Neural cell (in vitro differentiated cells): ENCODE results near the gene RAPGEF2. TPM values are rescaled to one million over a fixed set of nuclear protein-coding genes. Genes with fewer than 3 reads are reported as not detected.

Experiments used
- H2AFZ ChIP-seq: fragments of 200-600, 300-800 bp; sonication (generic), shearing (Covaris generic); 2 replicates; pipeline ENCODE4 v1.6.0; 2014; ENCODE audit warnings: low read depth, mild to moderate bottlenecking, antibody characterized with exemption, low read length, moderate library complexity
- H3F3A ChIP-seq: fragments of 200-600 bp; shearing (Covaris generic); 2 replicates; pipeline ENCODE4 v1.6.1; 2016; ENCODE audit warnings: mild to moderate bottlenecking, moderate library complexity, mixed read lengths, antibody characterized with exemption, low read length; ENCODE audit not compliant: insufficient read depth, poor library complexity, severe bottlenecking
- H3K27ac ChIP-seq: fragments of 200-600, 300-800 bp; sonication (generic), shearing (Covaris generic); 2 replicates; pipeline ENCODE4 v1.5.1; 2014; ENCODE audit warnings: mild to moderate bottlenecking, low read length, moderate library complexity
- H3K27me3 ChIP-seq: fragments of 300-800, 200-600 bp; sonication (generic), shearing (Covaris generic); 2 replicates; pipeline ENCODE4 v1.6.0; 2014; ENCODE audit warnings: mild to moderate bottlenecking, low read depth, low read length, moderate library complexity; ENCODE audit not compliant: insufficient read depth
- H3K36me3 ChIP-seq: fragments of 300-800, 200-600 bp; sonication (generic), shearing (Covaris generic); 2 replicates; pipeline ENCODE4 v1.5.1; 2014; ENCODE audit warnings: mild to moderate bottlenecking, antibody characterized with exemption, low read length, moderate library complexity; ENCODE audit not compliant: insufficient read depth
- H3K4me2 ChIP-seq: fragments of 300-800, 200-600 bp; sonication (generic), shearing (Covaris generic); 2 replicates; pipeline ENCODE4 v1.6.0; 2014; ENCODE audit warnings: mild to moderate bottlenecking, low read length
- H3K4me3 ChIP-seq: fragments of 300-800, 200-600 bp; sonication (generic), shearing (Covaris generic); 2 replicates; pipeline ENCODE4 v1.5.1; 2014; ENCODE audit warnings: mild to moderate bottlenecking, low read length, moderate library complexity
- H3K79me2 ChIP-seq: fragments of 200-600 bp; shearing (Covaris generic); replicated peaks from 2 replicates; pipeline ENCODE4 v1.6.0; 2014; ENCODE audit warnings: mild to moderate bottlenecking, low read length, moderate library complexity; ENCODE audit not compliant: insufficient read depth
- H3K9ac ChIP-seq: fragments of 300-800, 200-600 bp; sonication (generic), shearing (Covaris generic); 2 replicates; pipeline ENCODE4 v1.6.1; 2016; ENCODE audit warnings: mild to moderate bottlenecking, low read length, mixed read lengths
- H3K9me2 ChIP-seq: fragments of 200-600 bp; shearing (Covaris generic); 2 replicates; pipeline ENCODE4 v1.6.1; 2016; ENCODE audit warnings: mild to moderate bottlenecking, low read length, mixed read lengths; ENCODE audit not compliant: insufficient read depth
- H3K9me3 ChIP-seq: fragments of 200-600, 300-800 bp; sonication (generic), shearing (Covaris generic); 2 replicates; pipeline ENCODE4 v1.6.1; 2016; ENCODE audit warnings: mild to moderate bottlenecking, mixed run types, low read length, moderate library complexity, mixed read lengths
- H4K20me1 ChIP-seq: fragments of 200-600 bp; shearing (Covaris generic); 2 replicates; pipeline ENCODE4 v1.6.1; 2016; ENCODE audit warnings: mild to moderate bottlenecking, mixed run types; ENCODE audit not compliant: insufficient read depth
- EZH2 ChIP-seq: fragments of 200-600, 300-800 bp; shearing (Covaris generic), sonication (generic); IDR thresholded peaks from 2 replicates; pipeline ENCODE4 v1.6.1; 2014; ENCODE audit warnings: antibody characterized with exemption, low read length, borderline replicate concordance, mild to moderate bottlenecking; ENCODE audit not compliant: insufficient read depth, poor library complexity, severe bottlenecking
- MXI1 ChIP-seq: fragments of 450-650 bp; conservative IDR thresholded peaks from 2 replicates; pipeline ENCODE4 v1.6.1; 2014; ENCODE audit warnings: antibody characterized with exemption, mild to moderate bottlenecking; ENCODE audit not compliant: poor library complexity, severe bottlenecking
- POLR2AphosphoS5 ChIP-seq: IDR thresholded peaks from 2 replicates; pipeline ENCODE4 v1.6.1; 2012
- RAD21 ChIP-seq: fragments of 450-650 bp; conservative IDR thresholded peaks from 2 replicates; pipeline ENCODE4 v1.6.1; 2014; ENCODE audit warnings: antibody characterized with exemption, mild to moderate bottlenecking, moderate library complexity
- TAF1 ChIP-seq: IDR thresholded peaks from 2 replicates; pipeline ENCODE4 v1.6.1; 2012; ENCODE audit warnings: low read depth
- polyA plus RNA-seq: library from polyadenylated mRNA; depleted of rRNA; stranded (reverse); fragments of >200 nt; gene quantifications from 2 replicates; pipeline ENCODE4 v1.2.3, GENCODE V29; 2014
- TF ChIP-seq, protein P1 (sequence below): IDR thresholded peaks from 2 replicates; pipeline ENCODE4 v1.6.1; 2012; ENCODE audit warnings: borderline replicate concordance
- TF ChIP-seq, protein P2 (sequence below): fragments of 450-650 bp; IDR thresholded peaks from 2 replicates; pipeline ENCODE4 v1.5.1; 2014; ENCODE audit warnings: antibody characterized with exemption, mild to moderate bottlenecking, moderate library complexity; ENCODE audit not compliant: poor library complexity, severe bottlenecking

RAPGEF2 gene
- polyA plus RNA-seq, 1 donor from 2014 or later = 134 TPM

DNA sequence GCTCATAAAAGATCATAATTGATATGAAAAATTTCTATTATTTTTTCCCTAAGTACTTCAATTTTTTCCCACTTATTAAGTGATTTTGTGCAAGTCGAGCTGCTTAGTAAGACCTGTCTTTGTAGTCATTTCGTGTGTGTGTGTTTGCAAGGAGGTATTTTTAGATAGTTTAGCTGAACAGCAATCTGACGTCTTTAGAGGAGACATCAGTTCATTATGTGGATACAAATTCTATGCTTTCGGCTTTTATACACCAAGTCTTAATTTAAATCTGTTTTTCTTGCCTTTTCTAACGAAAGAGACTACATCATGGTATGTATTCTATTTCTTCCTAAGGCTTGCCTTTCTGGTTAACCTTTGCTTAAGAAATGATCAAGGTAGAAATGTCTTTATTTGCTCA is 179.4 kb downstream of the RAPGEF2 start:
- Histone ChIP-seq H3K27ac (no peak overlapping the region), H3K36me3 (peaks cover 5% of the 10 kb centered on the region), H4K20me1 (no peaks in the 10 kb centered on the region), H3K27me3 (no peaks in the 10 kb centered on the region), H3F3A (no peaks in the 10 kb centered on the region), H2AFZ (no peak overlapping the region), H3K4me2 (no peak overlapping the region), H3K4me3 (no peak overlapping the region), H3K9ac (no peak overlapping the region), H3K9me2 (no peaks in the 10 kb centered on the region), H3K9me3 (no peaks in the 10 kb centered on the region), H3K79me2 (peaks cover 30% of the 10 kb centered on the region)
- no peak for TF ChIP-seq POLR2AphosphoS5

DNA sequence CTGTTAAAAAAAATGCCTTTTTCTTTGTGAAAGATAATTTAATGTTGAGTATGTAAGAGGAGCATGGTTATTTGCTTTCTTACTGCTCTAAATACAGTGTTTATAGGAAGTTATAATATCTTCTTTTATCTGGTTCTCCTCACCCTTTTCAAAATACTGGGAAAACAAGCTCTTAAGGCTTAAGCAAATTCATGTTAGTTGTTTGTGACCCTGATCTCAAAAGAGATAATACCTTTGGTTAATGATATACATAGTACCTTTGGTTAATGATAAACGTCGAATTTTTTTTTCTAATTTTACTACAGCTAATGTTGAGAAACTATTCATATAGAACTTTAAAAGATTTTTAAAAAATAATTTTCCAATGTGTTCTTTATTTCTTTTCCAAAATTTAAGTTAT is 180.1 kb downstream of the RAPGEF2 start:
- H3K9me2 ChIP-seq = no peaks in the 10 kb centered on the region
- H3K4me2 ChIP-seq = no peak overlapping the region
- no peak overlapping the region for H3K9ac ChIP-seq
- no peaks in the 10 kb centered on the region for H3K9me3 ChIP-seq
- H3F3A ChIP-seq = no peaks in the 10 kb centered on the region
- H3K4me3 ChIP-seq = no peak overlapping the region
- no peaks in the 10 kb centered on the region for H4K20me1 ChIP-seq
- no peaks in the 10 kb centered on the region for H3K27me3 ChIP-seq
- H3K79me2 ChIP-seq = peaks cover 35% of the 10 kb centered on the region
- H3K36me3 ChIP-seq = peaks cover 5% of the 10 kb centered on the region
- H3K27ac ChIP-seq = no peak overlapping the region
- H2AFZ ChIP-seq = no peak overlapping the region
- TF ChIP-seq EZH2 (no peak), MXI1 (no peak), RAD21 (no peak)

DNA sequence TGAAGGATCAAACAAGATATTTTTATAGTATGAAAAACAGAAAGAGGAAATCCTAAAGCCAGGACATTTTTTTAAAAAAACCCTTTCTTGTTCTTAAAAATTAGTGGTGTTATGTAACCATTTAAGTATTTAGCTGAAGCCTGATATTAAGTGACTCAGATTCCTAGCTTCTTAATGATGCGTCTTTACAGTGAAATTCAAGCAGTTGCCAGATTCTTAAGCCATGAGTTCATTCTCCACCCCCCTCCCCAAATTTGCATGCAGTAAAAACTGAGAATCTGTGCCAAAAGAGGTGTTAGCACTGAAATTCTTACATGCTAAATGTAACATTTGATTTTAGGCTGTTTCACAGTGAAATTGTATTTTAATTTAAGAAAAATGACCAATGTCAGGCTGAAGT is 180.8 kb downstream of the RAPGEF2 start:
- H3K9ac ChIP-seq = no peak overlapping the region
- no peaks in the 10 kb centered on the region for H4K20me1 ChIP-seq
- TF ChIP-seq TAF1 (no peak), POLR2AphosphoS5 (no peak), RAD21 (no peak), MXI1 (no peak), EZH2 (no peak)
- TF ChIP-seq, protein P1, sequence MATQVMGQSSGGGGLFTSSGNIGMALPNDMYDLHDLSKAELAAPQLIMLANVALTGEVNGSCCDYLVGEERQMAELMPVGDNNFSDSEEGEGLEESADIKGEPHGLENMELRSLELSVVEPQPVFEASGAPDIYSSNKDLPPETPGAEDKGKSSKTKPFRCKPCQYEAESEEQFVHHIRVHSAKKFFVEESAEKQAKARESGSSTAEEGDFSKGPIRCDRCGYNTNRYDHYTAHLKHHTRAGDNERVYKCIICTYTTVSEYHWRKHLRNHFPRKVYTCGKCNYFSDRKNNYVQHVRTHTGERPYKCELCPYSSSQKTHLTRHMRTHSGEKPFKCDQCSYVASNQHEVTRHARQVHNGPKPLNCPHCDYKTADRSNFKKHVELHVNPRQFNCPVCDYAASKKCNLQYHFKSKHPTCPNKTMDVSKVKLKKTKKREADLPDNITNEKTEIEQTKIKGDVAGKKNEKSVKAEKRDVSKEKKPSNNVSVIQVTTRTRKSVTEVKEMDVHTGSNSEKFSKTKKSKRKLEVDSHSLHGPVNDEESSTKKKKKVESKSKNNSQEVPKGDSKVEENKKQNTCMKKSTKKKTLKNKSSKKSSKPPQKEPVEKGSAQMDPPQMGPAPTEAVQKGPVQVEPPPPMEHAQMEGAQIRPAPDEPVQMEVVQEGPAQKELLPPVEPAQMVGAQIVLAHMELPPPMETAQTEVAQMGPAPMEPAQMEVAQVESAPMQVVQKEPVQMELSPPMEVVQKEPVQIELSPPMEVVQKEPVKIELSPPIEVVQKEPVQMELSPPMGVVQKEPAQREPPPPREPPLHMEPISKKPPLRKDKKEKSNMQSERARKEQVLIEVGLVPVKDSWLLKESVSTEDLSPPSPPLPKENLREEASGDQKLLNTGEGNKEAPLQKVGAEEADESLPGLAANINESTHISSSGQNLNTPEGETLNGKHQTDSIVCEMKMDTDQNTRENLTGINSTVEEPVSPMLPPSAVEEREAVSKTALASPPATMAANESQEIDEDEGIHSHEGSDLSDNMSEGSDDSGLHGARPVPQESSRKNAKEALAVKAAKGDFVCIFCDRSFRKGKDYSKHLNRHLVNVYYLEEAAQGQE = no peak
- TF ChIP-seq, protein P2, sequence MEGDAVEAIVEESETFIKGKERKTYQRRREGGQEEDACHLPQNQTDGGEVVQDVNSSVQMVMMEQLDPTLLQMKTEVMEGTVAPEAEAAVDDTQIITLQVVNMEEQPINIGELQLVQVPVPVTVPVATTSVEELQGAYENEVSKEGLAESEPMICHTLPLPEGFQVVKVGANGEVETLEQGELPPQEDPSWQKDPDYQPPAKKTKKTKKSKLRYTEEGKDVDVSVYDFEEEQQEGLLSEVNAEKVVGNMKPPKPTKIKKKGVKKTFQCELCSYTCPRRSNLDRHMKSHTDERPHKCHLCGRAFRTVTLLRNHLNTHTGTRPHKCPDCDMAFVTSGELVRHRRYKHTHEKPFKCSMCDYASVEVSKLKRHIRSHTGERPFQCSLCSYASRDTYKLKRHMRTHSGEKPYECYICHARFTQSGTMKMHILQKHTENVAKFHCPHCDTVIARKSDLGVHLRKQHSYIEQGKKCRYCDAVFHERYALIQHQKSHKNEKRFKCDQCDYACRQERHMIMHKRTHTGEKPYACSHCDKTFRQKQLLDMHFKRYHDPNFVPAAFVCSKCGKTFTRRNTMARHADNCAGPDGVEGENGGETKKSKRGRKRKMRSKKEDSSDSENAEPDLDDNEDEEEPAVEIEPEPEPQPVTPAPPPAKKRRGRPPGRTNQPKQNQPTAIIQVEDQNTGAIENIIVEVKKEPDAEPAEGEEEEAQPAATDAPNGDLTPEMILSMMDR = no peak
- H3K9me2 ChIP-seq = no peaks in the 10 kb centered on the region
- H3K79me2 ChIP-seq = peaks cover 29% of the 10 kb centered on the region
- no peaks in the 10 kb centered on the region for H3F3A ChIP-seq
- peaks cover 5% of the 10 kb centered on the region for H3K36me3 ChIP-seq
- no peak overlapping the region for H3K27ac ChIP-seq
- H3K27me3 ChIP-seq = no peaks in the 10 kb centered on the region
- H3K4me2 ChIP-seq = no peak overlapping the region
- H3K9me3 ChIP-seq = no peaks in the 10 kb centered on the region
- no peak overlapping the region for H2AFZ ChIP-seq
- H3K4me3 ChIP-seq = no peak overlapping the region
